ENCODE measurements around the gene DPYD. TPM values are rescaled to one million over a fixed set of nuclear protein-coding genes. Genes with fewer than 3 reads are reported as not detected.

The DPYD gene
- total RNA-seq, 1 donor from 2014 or later = 37.5 TPM

DNA sequence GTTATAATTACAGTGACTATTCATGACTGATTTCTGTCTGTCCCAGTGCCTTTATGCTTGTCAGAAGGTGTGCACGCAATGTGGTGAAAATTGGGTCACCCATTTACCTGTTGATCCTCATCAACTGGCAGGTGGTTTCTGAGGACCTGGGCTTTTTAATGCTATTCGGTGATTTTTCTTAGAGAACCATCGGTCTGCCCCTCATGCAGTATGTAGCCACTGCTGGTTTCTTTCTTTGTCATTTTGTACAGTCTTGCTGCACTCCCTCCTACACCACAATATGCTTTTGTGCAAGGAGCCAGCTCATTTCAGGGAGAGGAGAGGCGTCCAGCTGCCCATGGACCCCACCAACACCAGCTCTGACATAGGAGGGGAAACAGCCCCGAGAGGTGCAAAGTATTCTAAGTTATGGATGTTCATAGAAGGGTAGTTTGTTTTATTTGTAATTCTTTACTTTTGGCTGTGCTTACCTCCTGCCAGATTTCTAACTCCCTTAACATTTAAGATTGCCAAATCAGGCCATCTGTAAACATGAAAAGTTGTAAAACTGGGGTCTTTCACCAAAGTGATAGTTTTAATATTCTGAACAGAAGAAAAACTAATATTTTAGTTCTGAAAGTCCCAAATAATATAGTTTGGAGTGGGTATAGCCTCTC is 873.9 kb downstream of the DPYD start:
- no peak for DNase-seq (ENCODE audit: low read depth)

DNA sequence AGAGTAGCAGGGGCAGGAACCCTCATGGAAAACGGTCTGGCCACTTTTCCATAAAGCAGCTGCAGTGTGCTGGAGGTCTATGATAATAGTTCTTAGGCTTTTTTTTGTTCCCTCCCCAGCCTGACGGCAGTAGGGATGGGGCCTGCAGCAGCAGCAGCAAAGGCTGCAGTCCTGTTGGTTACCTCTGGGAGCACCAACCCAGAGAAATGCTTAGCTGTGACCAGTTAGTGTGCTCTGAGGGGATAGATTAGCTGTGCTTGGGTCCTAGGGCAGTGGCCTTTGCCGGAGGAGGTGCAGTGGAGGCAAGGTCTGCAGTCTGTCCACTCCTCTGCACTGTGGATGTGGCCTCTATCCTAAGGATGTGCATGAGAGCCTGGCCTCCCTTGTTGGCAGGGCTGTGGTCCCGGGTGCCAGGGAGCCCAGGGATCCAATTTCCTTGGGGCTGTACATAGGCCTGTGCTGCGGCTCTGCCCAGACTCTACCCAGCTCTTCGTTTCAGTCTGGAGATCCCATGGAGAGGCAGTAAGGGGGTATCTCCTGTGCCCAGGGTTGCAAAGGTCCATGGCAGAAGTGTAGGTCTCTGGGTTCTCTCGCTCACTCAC is 876.6 kb downstream of the DPYD start:
- DNase-seq (ENCODE audit: low read depth) = no peak

DNA sequence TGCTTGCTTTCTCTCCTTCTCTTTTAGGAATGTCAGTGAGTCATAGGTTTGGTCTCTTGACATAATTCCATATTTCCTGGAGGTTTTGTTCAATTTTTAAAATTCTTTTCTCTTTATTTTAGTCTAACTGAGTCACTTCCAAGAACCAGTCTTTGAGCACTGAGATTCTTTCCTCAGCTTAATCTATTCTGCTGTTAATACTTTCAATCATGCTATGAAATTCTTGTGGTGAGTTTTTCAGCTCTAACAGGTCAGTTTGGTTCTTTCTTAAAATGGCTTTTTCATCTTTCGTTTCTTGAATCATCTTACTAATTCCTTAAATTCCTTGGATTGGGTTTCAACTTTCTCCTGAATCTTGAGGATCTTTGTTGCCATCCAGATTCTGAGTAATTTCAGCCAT is 878.3 kb downstream of the DPYD start:
- DNase-seq (ENCODE audit: low read depth) = no peak

- DNase-seq (ENCODE audit: low read depth) = no peak
These were observed 879.8 kb downstream of the DPYD start for GRCh38 chr1:97041026-97041425.

GRCh38 chr1:97038410-97038809 is 882.4 kb downstream of the DPYD start:
- DNase-seq (ENCODE audit: low read depth) = no peak

- DNase-seq (ENCODE audit: low read depth) = no peak
These were observed 886.2 kb downstream of the DPYD start for GRCh38 chr1:97034651-97035050.

GRCh38 chr1:97033949-97034348 is 886.9 kb downstream of the DPYD start:
- DNase-seq (ENCODE audit: low read depth) = no peak

All from renal cortical epithelial cell (primary cell).